ENCODE data around the gene CD6. TPM values are rescaled to one million over a fixed set of nuclear protein-coding genes. Genes with fewer than 3 reads are reported as not detected.
"Not testable (repeated sequence)": the region's sequence is repeated elsewhere in the genome, so short reads cannot be mapped to it uniquely, and the experiment has no call there.

CD6 gene
- total RNA-seq, 1 donor from 2014 or later: not detected

- DNase-seq: peak; percentile 43
Measured at GRCh38 chr11:60951904-60952741, 19.4 kb upstream of the CD6 start, which contains the start of gene SLC15A3. Gene SLC15A3, minus strand, starts transcription at chr11:60952176. Its CDS starts 625 bp downstream, at chr11:60951551.

- no peak for DNase-seq
Measured at GRCh38 chr11:60952742-60953170, 18.7 kb upstream of the CD6 start.

GRCh38 chr11:60953781-60954180, 17.7 kb upstream of the CD6 start:
- DNase-seq: no peak

- no peak for DNase-seq
Measured at GRCh38 chr11:60954421-60954820, 17.1 kb upstream of the CD6 start.

GRCh38 chr11:60955571-60955970, 15.9 kb upstream of the CD6 start:
- DNase-seq: no peak

GRCh38 chr11:60957188-60957587, 14.3 kb upstream of the CD6 start:
- DNase-seq: no peak

- DNase-seq: no peak
Measured at GRCh38 chr11:60959431-60959830, 12.0 kb upstream of the CD6 start.

- DNase-seq: no peak
Measured at GRCh38 chr11:60960405-60960804, 11.1 kb upstream of the CD6 start.

- DNase-seq: no peak
Measured at GRCh38 chr11:60964801-60965200, 6.7 kb upstream of the CD6 start.

GRCh38 chr11:60966890-60967289, 4.6 kb upstream of the CD6 start:
- no peak for DNase-seq

GRCh38 chr11:60968223-60968622, 3.3 kb upstream of the CD6 start:
- DNase-seq: no peak

- peak; percentile 43 for DNase-seq
Measured at GRCh38 chr11:60970369-60970774, 1.1 kb upstream of the CD6 start.

- DNase-seq: no peak
Measured at GRCh38 chr11:60970890-60971289, 590 bp upstream of the CD6 start.

- DNase-seq: no peak
Measured at GRCh38 chr11:60972182-60973030, 926 bp downstream of the CD6 start.

- no peak for DNase-seq
Measured at GRCh38 chr11:60973699-60974098, 2.2 kb downstream of the CD6 start.

- not testable (repeated sequence) for DNase-seq
Measured at GRCh38 chr11:60974316-60974715, 2.8 kb downstream of the CD6 start.

GRCh38 chr11:60974726-60975125, 3.2 kb downstream of the CD6 start:
- DNase-seq: peak; percentile 76

- no peak for DNase-seq
Measured at GRCh38 chr11:60977224-60977623, 5.7 kb downstream of the CD6 start.

- DNase-seq: peak; percentile 45
Measured at GRCh38 chr11:60977836-60978235, 6.4 kb downstream of the CD6 start.

- peak; percentile 83 for DNase-seq
Measured at GRCh38 chr11:60978546-60979380, 7.3 kb downstream of the CD6 start.

- DNase-seq: no peak
Measured at GRCh38 chr11:60981515-60981914, 10.0 kb downstream of the CD6 start.

GRCh38 chr11:60982184-60982583, 10.7 kb downstream of the CD6 start:
- DNase-seq: no peak
